Cardiac muscle cell (in vitro differentiated cells and primary cell): ENCODE measurements around the gene LPP. TPM values are rescaled to one million over a fixed set of nuclear protein-coding genes. Genes with fewer than 3 reads are reported as not detected.

Source experiments
- DNase-seq, 2 donors: peaks; one replicate each; pipeline versions ENCODE4 v3.0.0 to v3.0.0-alpha.2; 2010 to 2017; ENCODE audit warnings: low read depth in 1 of 2, low spot score in 1 of 2
- H3K27ac ChIP-seq: fragments of 200-600 bp; sonication (generic); 2 replicates; pipeline ENCODE4 v1.5.1; 2016
- H3K27me3 ChIP-seq: fragments of 200-600 bp; sonication (generic); 2 replicates; pipeline ENCODE4 v1.6.0; 2016; ENCODE audit warnings: control low read depth
- H3K36me3 ChIP-seq: fragments of 200-600 bp; sonication (generic); 2 replicates; pipeline ENCODE4 v1.5.1; 2016; ENCODE audit warnings: control low read depth
- H3K4me1 ChIP-seq: fragments of 200-600 bp; sonication (generic); 2 replicates; pipeline ENCODE4 v1.8.1; 2017; ENCODE audit warnings: low read depth, mild to moderate bottlenecking, mixed run types
- H3K4me3 ChIP-seq: fragments of 200-600 bp; sonication (generic); 2 replicates; pipeline ENCODE4 v1.5.1; 2016; ENCODE audit warnings: mild to moderate bottlenecking
- H3K9me3 ChIP-seq: fragments of 200-600 bp; sonication (generic); 2 replicates; pipeline ENCODE4 v1.5.1; 2017; ENCODE audit warnings: low read depth, mild to moderate bottlenecking, control low read depth
- polyA plus RNA-seq: library from polyadenylated mRNA; unstranded; fragments of >200 nt; fragmentation: Nextera tagmentation; extraction: Ambion mirVana; gene quantifications from 2 replicates; pipeline ENCODE4 v1.2.1, GENCODE V29; 2016
- total RNA-seq: library from RNA; depleted of rRNA; stranded (reverse); fragments of >200 nt; gene quantifications from 2 replicates; pipeline ENCODE4 v1.2.3, GENCODE V29; 2016
- TF ChIP-seq, protein P1 (sequence below): IDR thresholded peaks from 2 replicates; pipeline ENCODE4 v1.5.1; 2012; ENCODE audit warnings: low read depth, mild to moderate bottlenecking, low read length

The LPP gene
- total and polyA plus RNA-seq, 2 experiments from 2014 or later: 21.4 to 45.2 TPM

DNA sequence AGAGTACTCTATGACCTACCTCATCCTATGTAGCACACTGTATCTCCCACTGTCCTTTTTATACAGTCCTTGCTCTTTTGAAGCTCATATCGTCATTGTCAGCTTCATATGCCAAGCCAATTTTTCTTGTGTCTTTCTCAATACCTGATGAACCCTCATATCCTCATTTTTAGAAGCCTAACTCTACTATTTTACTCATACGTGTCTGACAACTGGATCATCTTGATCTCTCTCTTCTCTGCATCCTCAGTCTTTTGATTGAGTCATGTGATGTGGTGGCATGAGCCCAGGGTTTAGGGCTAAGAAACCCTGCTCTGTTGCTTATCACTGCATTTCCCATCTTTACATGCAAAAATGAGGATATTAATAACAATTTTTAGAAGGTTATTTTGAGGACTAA is 352.0 kb downstream of the LPP start:
- Histone ChIP-seq H3K9me3 (no peaks in the 10 kb centered on the region), H3K4me1 (peaks cover 8% of the 10 kb centered on the region), H3K27ac (no peak overlapping the region), H3K27me3 (no peaks in the 10 kb centered on the region), H3K4me3 (no peak overlapping the region), H3K36me3 (no peaks in the 10 kb centered on the region)
- TF ChIP-seq, protein P1, sequence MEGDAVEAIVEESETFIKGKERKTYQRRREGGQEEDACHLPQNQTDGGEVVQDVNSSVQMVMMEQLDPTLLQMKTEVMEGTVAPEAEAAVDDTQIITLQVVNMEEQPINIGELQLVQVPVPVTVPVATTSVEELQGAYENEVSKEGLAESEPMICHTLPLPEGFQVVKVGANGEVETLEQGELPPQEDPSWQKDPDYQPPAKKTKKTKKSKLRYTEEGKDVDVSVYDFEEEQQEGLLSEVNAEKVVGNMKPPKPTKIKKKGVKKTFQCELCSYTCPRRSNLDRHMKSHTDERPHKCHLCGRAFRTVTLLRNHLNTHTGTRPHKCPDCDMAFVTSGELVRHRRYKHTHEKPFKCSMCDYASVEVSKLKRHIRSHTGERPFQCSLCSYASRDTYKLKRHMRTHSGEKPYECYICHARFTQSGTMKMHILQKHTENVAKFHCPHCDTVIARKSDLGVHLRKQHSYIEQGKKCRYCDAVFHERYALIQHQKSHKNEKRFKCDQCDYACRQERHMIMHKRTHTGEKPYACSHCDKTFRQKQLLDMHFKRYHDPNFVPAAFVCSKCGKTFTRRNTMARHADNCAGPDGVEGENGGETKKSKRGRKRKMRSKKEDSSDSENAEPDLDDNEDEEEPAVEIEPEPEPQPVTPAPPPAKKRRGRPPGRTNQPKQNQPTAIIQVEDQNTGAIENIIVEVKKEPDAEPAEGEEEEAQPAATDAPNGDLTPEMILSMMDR: no peak
- no peak for DNase-seq

DNA sequence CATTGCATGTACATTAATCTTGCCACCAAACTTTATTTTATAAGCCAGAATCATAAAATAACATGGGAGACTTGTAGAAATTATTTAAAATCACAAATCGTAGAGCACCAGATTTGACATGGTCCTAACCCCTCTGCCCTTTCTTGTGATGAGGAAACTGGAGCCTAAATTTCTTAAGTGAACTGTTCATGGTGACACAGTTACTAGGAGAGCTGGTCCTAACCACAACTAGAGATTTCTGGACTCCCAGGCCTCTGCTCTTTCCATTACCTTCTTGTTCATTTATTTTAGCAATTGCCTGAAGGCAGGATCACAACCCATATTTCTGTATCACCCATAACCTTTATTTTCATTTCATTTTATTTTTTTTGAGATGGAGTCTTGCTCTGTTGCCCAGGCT is 352.5 kb downstream of the LPP start:
- DNase-seq: no peak
- Histone ChIP-seq H3K36me3 (no peaks in the 10 kb centered on the region), H3K9me3 (no peaks in the 10 kb centered on the region), H3K4me3 (no peak overlapping the region), H3K27me3 (no peaks in the 10 kb centered on the region), H3K4me1 (peaks cover 8% of the 10 kb centered on the region), H3K27ac (no peak overlapping the region)
- TF ChIP-seq, protein P1: no peak

DNA sequence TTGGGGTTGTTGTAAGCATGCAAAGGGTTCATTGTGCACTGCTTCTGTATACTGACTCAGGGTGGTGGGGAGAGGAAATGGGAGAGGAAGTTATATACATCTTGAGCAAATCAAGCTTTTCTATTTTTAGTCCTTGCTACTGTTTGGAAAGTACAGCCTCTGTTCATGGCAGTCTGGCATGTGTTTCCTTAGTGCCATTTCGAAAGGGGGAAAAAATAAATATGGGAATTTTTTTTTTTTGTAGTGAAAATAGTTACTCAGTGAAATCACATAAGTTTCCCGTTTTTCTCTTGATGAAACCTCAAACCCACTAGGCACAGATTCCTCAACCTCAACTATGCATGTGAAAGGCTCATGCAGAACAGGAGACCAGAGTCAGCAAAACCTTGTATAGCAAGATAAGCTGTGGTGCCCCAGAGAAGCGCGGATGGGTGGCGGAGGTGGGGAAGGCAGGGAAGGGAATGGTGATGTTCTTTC is 353.3 kb downstream of the LPP start:
- Histone ChIP-seq H3K9me3 (no peaks in the 10 kb centered on the region), H3K4me1 (peaks cover 8% of the 10 kb centered on the region), H3K36me3 (no peaks in the 10 kb centered on the region), H3K4me3 (no peak overlapping the region), H3K27ac (peak overlapping the region; percentile 58), H3K27me3 (no peaks in the 10 kb centered on the region)
- TF ChIP-seq, protein P1: no peak
- DNase-seq: peak; percentile 25 to 95

DNA sequence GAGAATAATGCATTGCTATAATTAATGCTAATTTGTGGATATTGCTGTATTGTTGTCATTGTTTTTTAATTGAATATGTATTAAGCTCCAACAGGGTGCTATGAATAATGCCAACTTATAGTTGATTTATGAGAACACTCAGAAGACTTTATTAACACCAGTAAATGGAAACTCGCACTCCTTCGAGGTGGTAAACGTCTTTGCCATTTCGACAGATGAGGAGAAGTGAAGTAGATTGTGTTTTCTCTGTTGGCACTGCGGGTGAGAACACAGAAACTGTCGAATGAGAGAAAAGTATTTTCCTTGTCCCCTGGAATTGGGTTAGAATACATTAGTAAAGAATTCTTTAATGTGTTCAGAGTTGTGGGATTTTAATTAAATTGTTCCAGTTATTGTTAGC is 354.5 kb downstream of the LPP start:
- H3K4me1 ChIP-seq: peaks cover 8% of the 10 kb centered on the region
- TF ChIP-seq, protein P1: no peak
- DNase-seq: no peak
- no peaks in the 10 kb centered on the region for H3K27me3 ChIP-seq
- no peaks in the 10 kb centered on the region for H3K9me3 ChIP-seq
- H3K27ac ChIP-seq: no peak overlapping the region
- H3K4me3 ChIP-seq: no peak overlapping the region
- H3K36me3 ChIP-seq: no peaks in the 10 kb centered on the region

DNA sequence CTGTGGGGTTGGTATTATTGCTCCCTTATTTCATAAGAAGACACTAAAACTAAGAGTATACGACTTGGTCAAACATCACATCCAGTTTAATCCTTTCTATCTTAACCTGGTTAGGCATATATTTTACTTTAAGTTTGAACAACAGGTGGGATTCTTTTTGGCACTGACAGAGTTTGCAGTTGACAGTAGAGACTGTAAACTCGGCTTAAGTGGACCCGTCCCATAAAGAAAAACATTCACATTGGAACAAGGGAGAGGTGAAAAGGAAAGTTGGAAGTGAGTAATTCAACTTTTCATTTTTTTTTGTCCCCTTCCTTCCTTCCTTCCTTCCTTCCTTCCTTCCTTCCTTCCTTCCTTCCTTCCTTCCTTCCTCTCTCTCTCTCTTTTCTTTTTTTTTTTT is 355.4 kb downstream of the LPP start:
- no peak overlapping the region for H3K27ac ChIP-seq
- TF ChIP-seq, protein P1: no peak
- H3K27me3 ChIP-seq: no peaks in the 10 kb centered on the region
- no peak overlapping the region for H3K4me3 ChIP-seq
- H3K36me3 ChIP-seq: no peaks in the 10 kb centered on the region
- H3K9me3 ChIP-seq: no peaks in the 10 kb centered on the region
- H3K4me1 ChIP-seq: peaks cover 8% of the 10 kb centered on the region
- DNase-seq: no peak

DNA sequence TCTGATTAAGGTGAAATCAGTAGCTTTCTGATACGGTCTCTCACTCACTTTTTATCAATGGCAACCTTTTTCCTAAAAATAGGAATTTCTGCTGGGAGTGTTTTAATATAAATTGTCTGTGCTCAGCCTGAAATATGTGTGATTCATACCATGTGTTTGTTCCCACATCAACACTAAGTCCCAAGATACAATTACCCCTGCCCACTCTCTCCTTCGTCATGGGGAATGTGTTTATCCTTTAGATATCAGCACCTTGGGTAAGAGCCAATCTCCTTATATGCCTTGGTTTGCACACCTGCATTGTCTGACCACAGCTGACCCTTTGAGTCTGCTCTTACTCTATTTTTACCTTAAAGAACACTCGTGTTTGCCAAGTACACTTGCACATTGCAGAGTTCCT is 356.4 kb downstream of the LPP start:
- peak in 1 of 2 donors; percentile 64 for DNase-seq
- Histone ChIP-seq H3K27ac (no peak overlapping the region), H3K4me1 (peaks cover 8% of the 10 kb centered on the region), H3K4me3 (no peak overlapping the region), H3K27me3 (no peaks in the 10 kb centered on the region), H3K9me3 (no peaks in the 10 kb centered on the region), H3K36me3 (no peaks in the 10 kb centered on the region)
- TF ChIP-seq, protein P1: no peak
